ENCODE results near the gene DDT.
"Not testable (repeated sequence)": the region's sequence is repeated elsewhere in the genome, so short reads cannot be mapped to it uniquely, and the experiment has no call there.

DNA sequence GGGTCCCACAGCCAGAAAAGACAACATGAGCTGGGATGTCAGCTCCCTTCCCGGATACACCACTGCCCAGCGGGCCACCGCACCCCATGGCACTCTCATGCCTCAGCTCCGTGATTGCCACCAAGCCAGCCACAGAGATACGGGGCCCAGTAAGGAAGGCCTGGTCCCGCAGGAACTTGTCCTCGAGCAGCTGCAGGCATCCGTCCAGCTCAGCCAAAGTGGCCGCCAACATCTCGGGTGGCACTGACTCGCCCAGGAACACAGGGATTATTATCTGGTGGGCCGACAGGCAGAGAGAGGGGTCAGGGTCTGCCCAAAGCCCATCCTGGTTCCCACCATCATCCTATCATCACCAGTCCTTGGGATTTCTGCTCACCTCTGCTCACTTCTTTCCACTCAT is 3.1 kb upstream of the DDT start:
- not testable (repeated sequence) for TF ChIP-seq POLR2A (IDR thresholded peaks at IDR 0.05)
- TF ChIP-seq, protein P1, sequence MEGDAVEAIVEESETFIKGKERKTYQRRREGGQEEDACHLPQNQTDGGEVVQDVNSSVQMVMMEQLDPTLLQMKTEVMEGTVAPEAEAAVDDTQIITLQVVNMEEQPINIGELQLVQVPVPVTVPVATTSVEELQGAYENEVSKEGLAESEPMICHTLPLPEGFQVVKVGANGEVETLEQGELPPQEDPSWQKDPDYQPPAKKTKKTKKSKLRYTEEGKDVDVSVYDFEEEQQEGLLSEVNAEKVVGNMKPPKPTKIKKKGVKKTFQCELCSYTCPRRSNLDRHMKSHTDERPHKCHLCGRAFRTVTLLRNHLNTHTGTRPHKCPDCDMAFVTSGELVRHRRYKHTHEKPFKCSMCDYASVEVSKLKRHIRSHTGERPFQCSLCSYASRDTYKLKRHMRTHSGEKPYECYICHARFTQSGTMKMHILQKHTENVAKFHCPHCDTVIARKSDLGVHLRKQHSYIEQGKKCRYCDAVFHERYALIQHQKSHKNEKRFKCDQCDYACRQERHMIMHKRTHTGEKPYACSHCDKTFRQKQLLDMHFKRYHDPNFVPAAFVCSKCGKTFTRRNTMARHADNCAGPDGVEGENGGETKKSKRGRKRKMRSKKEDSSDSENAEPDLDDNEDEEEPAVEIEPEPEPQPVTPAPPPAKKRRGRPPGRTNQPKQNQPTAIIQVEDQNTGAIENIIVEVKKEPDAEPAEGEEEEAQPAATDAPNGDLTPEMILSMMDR (IDR thresholded peaks at IDR 0.05) = not testable (repeated sequence)
